CD4-positive, alpha-beta T cell (primary cell): Measurements from ENCODE around the gene ACTA1. TPM values are rescaled to one million over a fixed set of nuclear protein-coding genes. Genes with fewer than 3 reads are reported as not detected.

Source experiments
- ATAC-seq: fragments of 200-7000 bp; cut with Tn5 transposase; one replicate; pipeline ENCODE4 v1.10.0; 2022; ENCODE audit warnings: mild to moderate bottlenecking; ENCODE audit not compliant: poor library complexity
- CTCF ChIA-PET: fragments of 350-600 bp; sonication (Branson Sonifier 250); formaldehyde crosslinking; loops from one replicate; lab custom pipeline; 2021; ENCODE audit warnings: antibody characterized with exemption, inconsistent platforms; lab: Charles Lee
- POLR2A ChIA-PET: fragments of 350-600 bp; sonication (Branson Sonifier 250); formaldehyde crosslinking; loops from one replicate; lab custom pipeline; 2021; ENCODE audit warnings: antibody characterized with exemption, inconsistent platforms; lab: Charles Lee
- DNase-seq, 14 experiments: peaks; one replicate each; pipeline ENCODE4 v3.0.0-alpha.2; 2013 to 2020; ENCODE audit warnings: mixed read lengths in 2 of 14
- H3K27ac ChIP-seq, 2 donors: one replicate each; pipeline versions ENCODE4 v1.5.1 to v1.7.0; 2013; ENCODE audit warnings: low read length in 2 of 2, low read depth in 1 of 2, mild to moderate bottlenecking in 1 of 2
- H3K27me3 ChIP-seq, 2 experiments: 1 replicate in 1 of 2; 2 replicates in 1 of 2; pipeline versions ENCODE4 v1.6.1 to v1.7.0; 2013; ENCODE audit warnings: low read length in 2 of 2, control low read depth in 1 of 2, mild to moderate bottlenecking in 1 of 2, moderate library complexity in 1 of 2; ENCODE audit not compliant: insufficient read depth in 2 of 2, control insufficient read depth in 1 of 2
- H3K36me3 ChIP-seq: one replicate; pipeline ENCODE4 v1.6.1; 2013; ENCODE audit warnings: low read length, control low read depth; ENCODE audit not compliant: insufficient read depth
- H3K4me1 ChIP-seq: one replicate; pipeline ENCODE4 v1.6.1; 2013; ENCODE audit warnings: low read length, control low read depth; ENCODE audit not compliant: insufficient read depth
- H3K4me3 ChIP-seq: one replicate; pipeline ENCODE4 v1.5.1; 2013; ENCODE audit warnings: mild to moderate bottlenecking, low read length, moderate library complexity
- H3K9me3 ChIP-seq, 2 experiments: 1 replicate in 1 of 2; 2 replicates in 1 of 2; pipeline versions ENCODE4 v1.6.1 to v1.7.0; 2013; ENCODE audit warnings: low read length in 2 of 2, mild to moderate bottlenecking in 2 of 2, control low read depth in 1 of 2, moderate library complexity in 1 of 2; ENCODE audit not compliant: control insufficient read depth in 1 of 2, insufficient read depth in 1 of 2
- H3K27ac Mint-ChIP-seq: one replicate; pipeline ENCODE4 v1.8.0; 2020; ENCODE audit warnings: mixed read lengths
- H3K27me3 Mint-ChIP-seq: one replicate; pipeline ENCODE4 v1.8.0; 2021; ENCODE audit warnings: mixed read lengths
- H3K36me3 Mint-ChIP-seq: one replicate; pipeline ENCODE4 v1.8.0; 2021; ENCODE audit warnings: low read depth, mixed read lengths
- H3K4me1 Mint-ChIP-seq: one replicate; pipeline ENCODE4 v1.8.0; 2021; ENCODE audit warnings: low read depth, mixed read lengths
- H3K4me3 Mint-ChIP-seq: one replicate; pipeline ENCODE4 v1.8.0; 2020; ENCODE audit warnings: mild to moderate bottlenecking, mixed read lengths
- H3K9me3 Mint-ChIP-seq: one replicate; pipeline ENCODE4 v1.8.0; 2020; ENCODE audit warnings: mixed read lengths
- CTCF ChIP-seq: fragments of 200-600 bp; IDR thresholded peaks from one replicate; pipeline ENCODE4 v1.8.0; 2022; ENCODE audit warnings: antibody characterized with exemption, mild to moderate bottlenecking
- intact Hi-C, 2 experiments: fragments of 100-400 bp; cut with DNase I in 1 of 2; cut with micrococcal nuclease in 1 of 2; formaldehyde crosslinking; loops; one replicate each; pipeline versions ENCODE4 v1.15.1 to v1.9.0; 2023 to 2025; cut with DNase I, micrococcal nuclease
- total RNA-seq, 174 experiments: library from RNA in 2 of 174; stranded (reverse) in 2 of 174; gene quantifications; one replicate each; pipeline ENCODE4 v1.2.3 and lab custom pipeline; 2021 to 2026

ACTA1 gene
- total RNA-seq, 2 experiments from 2014 or later, result not detected

GRCh38 chr1:229436201-229436600 is 2.3 kb upstream of the ACTA1 start:
- Histone ChIP-seq H3K9me3 (peaks cover 0 to 32% of the 10 kb centered on the region in 2 experiments), H3K27me3 (peaks cover 44 to 47% of the 10 kb centered on the region in 2 experiments), H3K36me3 (peaks cover 2% of the 10 kb centered on the region), H3K4me3 (no peak overlapping the region), H3K27ac (no peak overlapping the region), H3K4me1 (peaks cover 28% of the 10 kb centered on the region)
- Mint-ChIP-seq H3K27me3 (peaks cover 34% of the 10 kb centered on the region), H3K9me3 (no peaks in the 10 kb centered on the region), H3K4me3 (no peak overlapping the region), H3K36me3 (peaks cover 19% of the 10 kb centered on the region), H3K4me1 (peaks cover 17% of the 10 kb centered on the region), H3K27ac (no peak overlapping the region)
- TF ChIP-seq CTCF, result no peak
- no peak for ATAC-seq
- intact Hi-C loops, result no loop called here
- POLR2A ChIA-PET, result no interaction called here
- DNase-seq, result no peak
- CTCF ChIA-PET, result no interaction called here

DNA sequence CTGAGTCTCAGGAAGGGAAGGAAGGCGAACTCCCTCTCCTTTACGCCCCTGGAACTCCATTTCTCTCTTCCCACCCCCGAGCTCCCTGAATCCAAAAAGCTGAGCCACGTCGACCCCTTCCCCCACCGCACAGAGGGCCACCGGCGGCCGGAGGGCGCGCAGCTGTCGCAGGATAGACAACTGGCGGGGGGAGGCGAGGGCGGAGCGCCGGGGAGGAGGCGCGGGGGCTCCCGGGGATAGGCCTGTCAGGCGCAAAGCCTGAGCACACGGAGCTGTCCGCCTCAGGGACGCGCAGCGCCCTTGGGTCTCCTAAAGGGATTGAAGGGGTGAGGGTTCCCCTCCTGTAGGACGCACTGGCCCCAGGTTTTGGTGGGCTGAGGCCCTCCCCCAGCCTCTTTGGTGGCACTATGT is 752 bp upstream of the ACTA1 start:
- intact Hi-C loops, result no loop called here
- Histone ChIP-seq H3K27me3 (peaks cover 56 to 61% of the 10 kb centered on the region in 2 experiments), H3K36me3 (no peaks in the 10 kb centered on the region), H3K4me3 (no peak overlapping the region), H3K4me1 (peaks cover 37% of the 10 kb centered on the region), H3K27ac (no peak overlapping the region), H3K9me3 (peaks cover 0 to 39% of the 10 kb centered on the region in 2 experiments)
- no peaks in the 10 kb centered on the region for H3K9me3 Mint-ChIP-seq
- ATAC-seq (no peak), DNase-seq (no peak)
- peaks cover 5% of the 10 kb centered on the region for H3K36me3 Mint-ChIP-seq
- H3K4me1 Mint-ChIP-seq, result peaks cover 24% of the 10 kb centered on the region
- POLR2A ChIA-PET, result no interaction called here
- peaks cover 49% of the 10 kb centered on the region for H3K27me3 Mint-ChIP-seq
- no peak overlapping the region for H3K27ac Mint-ChIP-seq
- CTCF ChIA-PET, result no interaction called here
- no peak for TF ChIP-seq CTCF
- H3K4me3 Mint-ChIP-seq, result no peak overlapping the region

GRCh38 chr1:229433364-229434004 is 410 bp downstream of the ACTA1 start:
- no peaks in the 10 kb centered on the region for H3K36me3 ChIP-seq

More at GRCh38 chr1:229433364-229434004, 410 bp downstream of the ACTA1 start:
- peaks cover 37% of the 10 kb centered on the region for H3K4me1 ChIP-seq
- H3K4me3 Mint-ChIP-seq, result no peak overlapping the region
- DNase-seq (no peak), ATAC-seq (no peak)
- H3K9me3 ChIP-seq, result peaks cover 0 to 39% of the 10 kb centered on the region in 2 experiments
- peaks cover 56% of the 10 kb centered on the region for H3K27me3 Mint-ChIP-seq
- H3K27ac ChIP-seq, result no peak overlapping the region
- no peaks in the 10 kb centered on the region for H3K36me3 Mint-ChIP-seq
- H3K27me3 ChIP-seq, result peaks cover 60 to 71% of the 10 kb centered on the region in 2 experiments
- peaks cover 24% of the 10 kb centered on the region for H3K4me1 Mint-ChIP-seq
- H3K9me3 Mint-ChIP-seq, result no peaks in the 10 kb centered on the region
- H3K4me3 ChIP-seq, result no peak overlapping the region
- ChIA-PET CTCF (no interaction called here), POLR2A (no interaction called here)
- H3K27ac Mint-ChIP-seq, result no peak overlapping the region
- no peak for TF ChIP-seq CTCF
- intact Hi-C loops, result no loop called here
